ENCODE measurements around the gene ULK4.
A peak's percentile ranks its signal among the peaks of the same experiment; 100 is the strongest.
"Not testable (repeated sequence)": the region's sequence is repeated elsewhere in the genome, so short reads cannot be mapped to it uniquely, and the experiment has no call there.

ULK4 gene

GRCh38 chr3:41683666-41684350 lies 278.1 kb downstream of the ULK4 start:
- TF ChIP-seq CTCF (IDR thresholded peaks at IDR 0.05; ENCODE audit: low read length, missing control alignments): no peak
- no peak for DNase-seq (ENCODE audit: low read depth)
- no peak overlapping the region for H3K4me3 ChIP-seq (replicated peaks; ENCODE audit: low read depth, low read length)

GRCh38 chr3:41682996-41683395 lies 278.9 kb downstream of the ULK4 start:
- H3K4me3 ChIP-seq (replicated peaks; ENCODE audit: low read depth, low read length): no peak overlapping the region
- TF ChIP-seq CTCF (IDR thresholded peaks at IDR 0.05; ENCODE audit: low read length, missing control alignments): no peak
- peak; percentile 59 for DNase-seq (ENCODE audit: low read depth)

- no peak for DNase-seq (ENCODE audit: low read depth)
- no peak overlapping the region for H3K4me3 ChIP-seq (replicated peaks; ENCODE audit: low read depth, low read length)
- TF ChIP-seq CTCF (IDR thresholded peaks at IDR 0.05; ENCODE audit: low read length, missing control alignments): no peak
These were observed 279.5 kb downstream of the ULK4 start for GRCh38 chr3:41682382-41682781.

GRCh38 chr3:41681479-41681878 lies 280.4 kb downstream of the ULK4 start:
- TF ChIP-seq CTCF (IDR thresholded peaks at IDR 0.05; ENCODE audit: low read length, missing control alignments): no peak
- no peak overlapping the region for H3K4me3 ChIP-seq (replicated peaks; ENCODE audit: low read depth, low read length)
- peak; percentile 94 for DNase-seq (ENCODE audit: low read depth)

GRCh38 chr3:41679374-41679773 lies 282.5 kb downstream of the ULK4 start:
- no peak overlapping the region for H3K4me3 ChIP-seq (replicated peaks; ENCODE audit: low read depth, low read length)
- no peak for DNase-seq (ENCODE audit: low read depth)
- no peak for TF ChIP-seq CTCF (IDR thresholded peaks at IDR 0.05; ENCODE audit: low read length, missing control alignments)

- not testable (repeated sequence) for DNase-seq (ENCODE audit: low read depth); H3K4me3 ChIP-seq (replicated peaks; ENCODE audit: low read depth, low read length)
These were observed 286.8 kb downstream of the ULK4 start for GRCh38 chr3:41675102-41675501.

GRCh38 chr3:41674449-41674848 lies 287.5 kb downstream of the ULK4 start:
- DNase-seq (ENCODE audit: low read depth): no peak
- TF ChIP-seq CTCF (IDR thresholded peaks at IDR 0.05; ENCODE audit: low read length, missing control alignments): no peak
- H3K4me3 ChIP-seq (replicated peaks; ENCODE audit: low read depth, low read length): no peak overlapping the region
